Activated naive CD8-positive, alpha-beta T cell treated with anti-CD3 and anti-CD28 coated beads for 36 hours (primary cell): ENCODE measurements around the gene GNG12. TPM values are rescaled to one million over a fixed set of nuclear protein-coding genes. Genes with fewer than 3 reads are reported as not detected.
"Not testable (repeated sequence)": the region's sequence is repeated elsewhere in the genome, so short reads cannot be mapped to it uniquely, and the experiment has no call there.

Experiments used
- DNase-seq: peaks from one replicate; pipeline ENCODE4 v3.0.0; 2021
- H3K27ac Mint-ChIP-seq: one replicate; pipeline ENCODE4 v1.8.0; 2022; ENCODE audit warnings: mild to moderate bottlenecking, moderate library complexity, mixed read lengths
- H3K27me3 Mint-ChIP-seq: one replicate; pipeline ENCODE4 v1.8.0; 2022; ENCODE audit warnings: mild to moderate bottlenecking, mixed read lengths
- H3K36me3 Mint-ChIP-seq: one replicate; pipeline ENCODE4 v1.8.0; 2021; ENCODE audit warnings: mild to moderate bottlenecking, mixed read lengths
- H3K4me1 Mint-ChIP-seq: one replicate; pipeline ENCODE4 v1.8.0; 2021; ENCODE audit warnings: mixed read lengths
- H3K4me3 Mint-ChIP-seq: one replicate; pipeline ENCODE4 v1.8.0; 2022; ENCODE audit warnings: mild to moderate bottlenecking, moderate library complexity, mixed read lengths
- H3K9me3 Mint-ChIP-seq: one replicate; pipeline ENCODE4 v1.8.0; 2022; ENCODE audit warnings: mixed read lengths
- total RNA-seq, 2 experiments: library from RNA; stranded (reverse); gene quantifications; one replicate each; pipeline ENCODE4 v1.2.3, GENCODE V29; 2021

Gene GNG12
- total RNA-seq, 2 experiments from 2014 or later, result 0.43 to 0.60 TPM

- Mint-ChIP-seq H3K4me3 (no peak overlapping the region), H3K27me3 (no peaks in the 10 kb centered on the region), H3K4me1 (peaks cover 23% of the 10 kb centered on the region), H3K9me3 (no peaks in the 10 kb centered on the region), H3K27ac (no peak overlapping the region), H3K36me3 (no peaks in the 10 kb centered on the region)
- no peak for DNase-seq
Measured at GRCh38 chr1:67680486-67680885, 152.8 kb downstream of the GNG12 start.

- peaks cover 30% of the 10 kb centered on the region for H3K4me1 Mint-ChIP-seq
- H3K9me3 Mint-ChIP-seq, result no peaks in the 10 kb centered on the region
- no peaks in the 10 kb centered on the region for H3K36me3 Mint-ChIP-seq
- no peaks in the 10 kb centered on the region for H3K27me3 Mint-ChIP-seq
- DNase-seq, result no peak
- no peak overlapping the region for H3K27ac Mint-ChIP-seq
- H3K4me3 Mint-ChIP-seq, result no peak overlapping the region
Measured at GRCh38 chr1:67679691-67680090, 153.6 kb downstream of the GNG12 start.

DNA sequence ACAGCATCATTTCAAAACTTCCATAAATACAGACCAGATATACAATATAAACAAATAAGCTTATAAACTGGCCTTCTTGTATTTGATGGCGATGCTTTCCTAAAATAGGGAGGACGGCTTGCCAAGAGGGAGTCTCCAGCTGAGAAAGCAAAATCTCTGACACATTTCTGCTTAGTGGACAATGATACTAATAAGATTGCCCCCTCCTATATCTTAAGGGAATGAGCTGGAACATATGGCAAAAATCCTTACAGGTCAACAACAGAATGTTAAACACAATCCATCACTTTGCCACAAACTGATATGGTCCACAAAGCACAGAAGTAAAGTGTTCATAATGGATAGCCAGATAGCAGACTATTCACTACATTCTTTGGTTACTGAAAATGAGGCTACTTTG lies 155.3 kb downstream of the GNG12 start:
- H3K27ac Mint-ChIP-seq, result no peak overlapping the region
- H3K36me3 Mint-ChIP-seq, result no peaks in the 10 kb centered on the region
- H3K4me3 Mint-ChIP-seq, result no peak overlapping the region
- H3K9me3 Mint-ChIP-seq, result no peaks in the 10 kb centered on the region
- H3K27me3 Mint-ChIP-seq, result peaks cover 3% of the 10 kb centered on the region
- H3K4me1 Mint-ChIP-seq, result peaks cover 27% of the 10 kb centered on the region
- no peak for DNase-seq

DNA sequence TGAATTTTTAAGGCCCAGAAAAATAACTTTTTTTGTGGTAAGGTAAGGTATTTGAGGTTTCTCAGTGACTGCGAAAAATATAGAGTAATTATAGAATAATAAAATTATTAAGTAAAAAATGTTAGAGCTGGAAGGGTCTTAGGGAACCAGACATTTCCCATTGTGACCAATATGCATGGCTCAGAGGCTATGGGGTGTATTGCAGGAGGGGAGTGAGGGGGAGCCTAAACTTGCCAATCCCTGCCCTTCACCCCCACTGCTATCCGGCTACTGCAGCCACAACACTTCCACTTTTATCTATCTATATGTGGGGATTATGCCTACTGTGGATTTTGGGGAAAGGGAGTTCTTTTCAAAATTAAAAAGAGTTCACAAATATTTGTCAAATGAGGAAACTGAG lies 155.9 kb downstream of the GNG12 start:
- DNase-seq, result no peak
- H3K36me3 Mint-ChIP-seq, result no peaks in the 10 kb centered on the region
- no peak overlapping the region for H3K4me3 Mint-ChIP-seq
- no peaks in the 10 kb centered on the region for H3K9me3 Mint-ChIP-seq
- no peak overlapping the region for H3K27ac Mint-ChIP-seq
- peaks cover 22% of the 10 kb centered on the region for H3K4me1 Mint-ChIP-seq
- peaks cover 3% of the 10 kb centered on the region for H3K27me3 Mint-ChIP-seq

DNA sequence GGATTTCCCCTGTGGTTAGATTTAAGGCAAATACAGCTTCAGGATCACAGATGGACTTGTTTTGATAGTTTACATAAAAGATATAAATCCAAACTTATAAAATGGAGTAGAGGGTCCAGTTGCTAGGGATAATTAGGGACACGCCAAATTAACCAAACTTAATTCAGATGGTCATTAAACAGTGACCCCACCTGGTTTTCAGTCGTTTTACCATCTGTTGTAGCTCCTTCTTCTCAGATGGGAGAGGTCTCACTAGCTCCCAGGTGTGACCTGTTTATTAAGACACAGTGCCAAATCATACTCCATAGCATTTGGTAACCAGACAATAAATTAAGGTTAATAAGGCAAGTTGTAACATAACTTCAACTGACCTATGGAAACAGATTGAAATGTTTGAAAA lies 156.3 kb downstream of the GNG12 start:
- Mint-ChIP-seq H3K27me3 (peaks cover 3% of the 10 kb centered on the region), H3K4me3 (no peak overlapping the region), H3K27ac (no peak overlapping the region), H3K4me1 (peaks cover 21% of the 10 kb centered on the region), H3K9me3 (no peaks in the 10 kb centered on the region), H3K36me3 (no peaks in the 10 kb centered on the region)
- DNase-seq, result no peak

- Mint-ChIP-seq H3K27ac (no peak overlapping the region), H3K27me3 (peaks cover 3% of the 10 kb centered on the region), H3K4me3 (no peak overlapping the region), H3K36me3 (no peaks in the 10 kb centered on the region), H3K4me1 (peaks cover 19% of the 10 kb centered on the region), H3K9me3 (no peaks in the 10 kb centered on the region)
- no peak for DNase-seq
Measured at GRCh38 chr1:67676287-67676686, 157.0 kb downstream of the GNG12 start.

DNA sequence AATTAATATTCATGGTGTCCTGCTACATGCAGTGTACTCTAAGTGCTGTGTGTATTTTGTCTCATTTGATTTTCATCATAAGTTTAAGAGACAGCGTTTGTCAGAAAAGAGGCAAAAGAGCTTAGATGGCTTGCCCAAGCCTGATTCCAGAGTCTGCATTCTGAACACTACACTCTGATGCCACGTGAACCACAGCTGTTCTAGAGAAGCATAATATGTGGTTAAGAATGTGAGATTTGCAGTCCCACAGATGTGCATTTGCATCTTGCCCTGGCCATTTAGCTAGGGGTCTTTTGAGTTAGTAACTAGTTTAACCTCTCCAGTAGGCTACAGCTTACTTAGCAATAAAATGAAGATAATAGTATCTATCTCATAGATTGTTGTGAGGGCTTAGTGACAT lies 157.5 kb downstream of the GNG12 start:
- Mint-ChIP-seq H3K27ac (no peak overlapping the region), H3K9me3 (no peaks in the 10 kb centered on the region)

GRCh38 chr1:67674260-67675011 lies 158.8 kb downstream of the GNG12 start:
- peak overlapping the region; percentile 68 for H3K27ac Mint-ChIP-seq
- DNase-seq, result peak; percentile 32
- H3K27me3 Mint-ChIP-seq, result peaks cover 3% of the 10 kb centered on the region
- peaks cover 19% of the 10 kb centered on the region for H3K4me1 Mint-ChIP-seq
- no peaks in the 10 kb centered on the region for H3K36me3 Mint-ChIP-seq
- no peaks in the 10 kb centered on the region for H3K9me3 Mint-ChIP-seq
- peak overlapping the region; percentile 61 for H3K4me3 Mint-ChIP-seq

More for the DNA sequence above, 157.5 kb downstream of the GNG12 start:
- Mint-ChIP-seq H3K36me3 (no peaks in the 10 kb centered on the region), H3K27me3 (peaks cover 3% of the 10 kb centered on the region), H3K4me1 (peaks cover 19% of the 10 kb centered on the region), H3K4me3 (no peak overlapping the region)
- no peak for DNase-seq

GRCh38 chr1:67673468-67674201 lies 159.6 kb downstream of the GNG12 start:
- no peak for DNase-seq
- H3K9me3 Mint-ChIP-seq, result no peaks in the 10 kb centered on the region
- peaks cover 19% of the 10 kb centered on the region for H3K4me1 Mint-ChIP-seq
- H3K4me3 Mint-ChIP-seq, result no peak overlapping the region
- H3K27me3 Mint-ChIP-seq, result peaks cover 3% of the 10 kb centered on the region
- H3K36me3 Mint-ChIP-seq, result no peaks in the 10 kb centered on the region
- no peak overlapping the region for H3K27ac Mint-ChIP-seq

- no peaks in the 10 kb centered on the region for H3K9me3 Mint-ChIP-seq
- DNase-seq, result no peak
- H3K27ac Mint-ChIP-seq, result no peak overlapping the region
Measured at GRCh38 chr1:67672260-67672803, 160.9 kb downstream of the GNG12 start.

GRCh38 chr1:67668660-67669059 lies 164.6 kb downstream of the GNG12 start:
- H3K27me3 Mint-ChIP-seq, result peaks cover 15% of the 10 kb centered on the region
- H3K4me1 Mint-ChIP-seq, result peaks cover 3% of the 10 kb centered on the region
- DNase-seq, result no peak
- H3K9me3 Mint-ChIP-seq, result no peaks in the 10 kb centered on the region
- H3K4me3 Mint-ChIP-seq, result no peak overlapping the region
- H3K36me3 Mint-ChIP-seq, result no peaks in the 10 kb centered on the region
- H3K27ac Mint-ChIP-seq, result no peak overlapping the region

More at GRCh38 chr1:67672260-67672803, 160.9 kb downstream of the GNG12 start:
- peaks cover 7% of the 10 kb centered on the region for H3K27me3 Mint-ChIP-seq
- no peaks in the 10 kb centered on the region for H3K36me3 Mint-ChIP-seq
- peaks cover 19% of the 10 kb centered on the region for H3K4me1 Mint-ChIP-seq
- H3K4me3 Mint-ChIP-seq, result no peak overlapping the region

GRCh38 chr1:67666636-67667035 lies 166.6 kb downstream of the GNG12 start:
- no peak for DNase-seq
- peaks cover 12% of the 10 kb centered on the region for H3K27me3 Mint-ChIP-seq
- no peak overlapping the region for H3K4me3 Mint-ChIP-seq
- no peak overlapping the region for H3K27ac Mint-ChIP-seq
- no peaks in the 10 kb centered on the region for H3K4me1 Mint-ChIP-seq
- no peaks in the 10 kb centered on the region for H3K36me3 Mint-ChIP-seq
- H3K9me3 Mint-ChIP-seq, result no peaks in the 10 kb centered on the region

- H3K4me1 Mint-ChIP-seq, H3K9me3 Mint-ChIP-seq, H3K4me3 Mint-ChIP-seq, H3K27ac Mint-ChIP-seq, DNase-seq, H3K36me3 Mint-ChIP-seq: not testable (repeated sequence)
- peaks cover 20% of the 10 kb centered on the region for H3K27me3 Mint-ChIP-seq
Measured at GRCh38 chr1:67665307-67665706, 168.0 kb downstream of the GNG12 start.

GRCh38 chr1:67664048-67664447 lies 169.2 kb downstream of the GNG12 start:
- no peak overlapping the region for H3K27ac Mint-ChIP-seq
- no peaks in the 10 kb centered on the region for H3K36me3 Mint-ChIP-seq
- peaks cover 24% of the 10 kb centered on the region for H3K27me3 Mint-ChIP-seq
- no peaks in the 10 kb centered on the region for H3K9me3 Mint-ChIP-seq
- no peaks in the 10 kb centered on the region for H3K4me1 Mint-ChIP-seq
- no peak for DNase-seq
- no peak overlapping the region for H3K4me3 Mint-ChIP-seq

GRCh38 chr1:67662884-67663283 lies 170.4 kb downstream of the GNG12 start:
- Mint-ChIP-seq H3K4me1 (no peaks in the 10 kb centered on the region), H3K27me3 (peaks cover 20% of the 10 kb centered on the region)

More at GRCh38 chr1:67662884-67663283, 170.4 kb downstream of the GNG12 start:
- H3K27ac Mint-ChIP-seq, result no peak overlapping the region
- H3K9me3 Mint-ChIP-seq, result no peaks in the 10 kb centered on the region
- no peak for DNase-seq
- no peak overlapping the region for H3K4me3 Mint-ChIP-seq
- H3K36me3 Mint-ChIP-seq, result no peaks in the 10 kb centered on the region
